ENCODE data around the gene ZDHHC12.
A peak's percentile ranks its signal among the peaks of the same experiment; 100 is the strongest.

ZDHHC12 gene, protein sequence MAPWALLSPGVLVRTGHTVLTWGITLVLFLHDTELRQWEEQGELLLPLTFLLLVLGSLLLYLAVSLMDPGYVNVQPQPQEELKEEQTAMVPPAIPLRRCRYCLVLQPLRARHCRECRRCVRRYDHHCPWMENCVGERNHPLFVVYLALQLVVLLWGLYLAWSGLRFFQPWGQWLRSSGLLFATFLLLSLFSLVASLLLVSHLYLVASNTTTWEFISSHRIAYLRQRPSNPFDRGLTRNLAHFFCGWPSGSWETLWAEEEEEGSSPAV

DNA sequence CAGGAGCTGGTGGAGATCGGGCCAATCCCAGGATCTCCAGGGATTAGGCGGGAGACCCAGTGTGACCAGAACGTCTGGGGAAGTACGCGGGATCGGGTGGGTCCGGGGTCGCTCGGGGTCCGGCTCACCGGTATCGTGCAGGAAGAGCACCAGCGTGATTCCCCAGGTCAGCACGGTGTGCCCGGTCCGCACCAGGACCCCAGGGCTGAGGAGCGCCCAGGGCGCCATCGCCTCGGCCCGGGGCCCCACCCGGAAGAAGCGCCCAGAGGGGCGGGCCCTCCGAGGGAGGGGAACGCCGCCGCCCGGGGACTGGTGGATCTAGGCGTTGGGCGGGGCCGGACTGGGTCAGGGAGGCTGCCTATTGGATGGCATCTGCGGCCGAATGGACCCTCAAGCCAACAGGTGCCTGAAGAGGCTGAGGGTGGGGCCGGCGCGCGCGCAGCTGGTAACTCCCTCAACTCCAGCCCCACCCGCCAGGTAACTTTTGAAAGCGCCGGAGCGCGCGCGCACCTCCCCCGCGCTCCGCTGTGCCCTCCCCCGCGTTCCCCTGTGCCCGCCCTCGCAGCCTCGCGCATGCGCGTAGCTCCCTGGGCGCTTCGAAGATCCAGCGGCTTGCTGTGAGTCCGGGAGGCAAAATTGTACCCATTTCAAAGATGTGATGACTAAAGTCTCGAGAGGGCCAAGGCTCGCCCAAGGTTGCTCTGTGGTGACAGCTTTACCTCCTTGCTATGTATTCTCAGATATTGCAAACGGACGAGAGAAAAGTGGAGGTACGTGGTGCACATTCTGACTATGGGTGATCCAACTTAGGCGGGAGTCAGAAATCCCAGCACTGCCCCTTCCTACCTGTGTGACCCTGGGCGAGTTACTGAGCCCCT is at the start of gene ZDHHC12:
TSS of gene ZDHHC12 (minus strand) at position 262 of the 878 bp plus-strand sequence. CDS start at position 228, 34 bp downstream.
- H3K4me1 ChIP-seq (ENCODE audit: control insufficient read depth, insufficient read depth, low read length), result no peaks in the 10 kb centered on the region

DNA sequence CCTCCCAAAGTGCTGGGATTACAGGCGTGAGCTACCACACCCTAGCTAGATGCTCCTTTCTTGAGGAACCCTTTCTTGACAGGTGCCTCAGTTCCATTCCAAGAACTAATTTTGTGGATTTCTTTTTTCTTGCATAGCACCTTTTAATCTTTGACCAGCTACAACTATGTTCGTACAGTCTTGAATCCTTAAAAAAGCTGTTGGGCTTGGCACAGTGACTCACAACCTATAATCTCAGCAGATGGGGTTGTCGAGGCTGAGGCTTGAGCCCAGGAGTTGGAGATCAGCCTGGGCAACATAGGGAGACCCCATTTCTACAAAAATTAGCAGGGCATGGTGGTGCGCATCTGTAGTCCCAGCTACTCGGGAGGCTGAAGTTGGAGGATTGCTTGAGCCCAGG is 49.1 kb upstream of the ZDHHC12 start:
- Histone ChIP-seq H3K36me3 (ENCODE audit: control insufficient read depth, insufficient read depth, low read length) (no peaks in the 10 kb centered on the region), H3K4me3 (ENCODE audit: low read length) (no peak overlapping the region), H3K27ac (ENCODE audit: low read length) (no peak overlapping the region), H3K4me1 (ENCODE audit: control insufficient read depth, insufficient read depth, low read length) (no peaks in the 10 kb centered on the region), H3K9me3 (ENCODE audit: control insufficient read depth, insufficient read depth, low read length) (no peaks in the 10 kb centered on the region), H3K27me3 (ENCODE audit: control insufficient read depth, insufficient read depth, low read length) (no peaks in the 10 kb centered on the region)
- DNase-seq (ENCODE audit: low read depth, low spot score), result no peak
- WGBS (ENCODE audit: insufficient coverage, insufficient read length), result no CpG with 5 or more reads among the region's 5 CpGs

More for the DNA sequence above, at the start of gene ZDHHC12:
- peak within 1 kb of the TSS; percentile 95 for H3K4me3 ChIP-seq (ENCODE audit: low read length)
- no peaks in the 10 kb centered on the region for H3K27me3 ChIP-seq (ENCODE audit: control insufficient read depth, insufficient read depth, low read length)
- DNase-seq (ENCODE audit: low read depth, low spot score), result peak; percentile 96
- no peaks in the 10 kb centered on the region for H3K9me3 ChIP-seq (ENCODE audit: control insufficient read depth, insufficient read depth, low read length)
- no peak within 1 kb of the TSS for H3K27ac ChIP-seq (ENCODE audit: low read length)
- peaks cover 7% of the 10 kb centered on the region for H3K36me3 ChIP-seq (ENCODE audit: control insufficient read depth, insufficient read depth, low read length)
- WGBS (ENCODE audit: insufficient coverage, insufficient read length), result no CpG with 5 or more reads among the region's 68 CpGs

DNA sequence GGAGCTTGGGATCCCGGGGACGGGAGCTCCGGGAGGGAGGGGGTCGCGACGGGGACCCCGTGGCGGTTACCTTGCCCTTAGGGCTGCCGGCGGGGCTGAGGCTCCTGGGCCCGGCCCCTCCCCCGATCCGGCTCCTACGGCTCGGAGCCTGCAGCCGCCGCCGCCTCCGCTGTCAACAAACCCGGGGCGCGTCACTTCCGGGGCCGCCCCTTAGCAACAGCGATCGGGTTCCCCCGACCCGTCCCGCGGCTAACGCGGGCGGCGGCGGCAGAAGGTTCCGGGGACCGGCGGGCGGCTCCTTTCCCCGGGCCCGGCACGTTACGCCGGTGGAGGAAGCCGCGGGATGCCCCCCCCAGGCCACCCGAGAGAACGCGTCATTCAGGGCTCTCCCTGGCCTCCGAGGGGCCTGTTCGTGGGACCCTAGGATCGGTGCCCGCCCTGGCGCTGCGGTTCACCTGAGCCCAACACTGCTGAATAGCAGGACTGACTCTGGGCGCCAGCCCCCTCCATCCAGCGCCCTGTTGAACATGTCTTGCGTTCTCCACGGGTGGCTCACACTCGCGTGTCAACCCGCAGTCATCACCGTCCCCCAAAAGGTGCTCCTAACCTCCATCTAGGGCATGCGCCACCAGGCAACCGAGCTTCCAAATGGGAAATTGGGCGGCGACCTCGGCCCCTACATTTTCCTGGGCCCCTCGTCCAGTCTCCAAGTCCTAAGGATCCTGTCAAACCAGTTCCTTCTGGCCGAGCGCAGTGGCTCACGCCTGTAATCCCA is 48.0 kb upstream of the ZDHHC12 start, which contains the start of gene ZER1:
TSS of gene ZER1 (minus strand) at position 183 of the 775 bp plus-strand sequence. CDS start 16,362 bp downstream, outside the sequence.
- DNase-seq (ENCODE audit: low read depth, low spot score), result peak; percentile 54
- Histone ChIP-seq H3K27me3 (ENCODE audit: control insufficient read depth, insufficient read depth, low read length) (no peaks in the 10 kb centered on the region), H3K36me3 (ENCODE audit: control insufficient read depth, insufficient read depth, low read length) (no peaks in the 10 kb centered on the region), H3K27ac (ENCODE audit: low read length) (no peak within 1 kb of the TSS), H3K4me1 (ENCODE audit: control insufficient read depth, insufficient read depth, low read length) (no peaks in the 10 kb centered on the region), H3K9me3 (ENCODE audit: control insufficient read depth, insufficient read depth, low read length) (no peaks in the 10 kb centered on the region), H3K4me3 (ENCODE audit: low read length) (peak within 1 kb of the TSS; percentile 45; the same call in 1 of the 2 replicates)
- no CpG with 5 or more reads among the region's 72 CpGs for WGBS (ENCODE audit: insufficient coverage, insufficient read length)

- no peak overlapping the region for H3K27ac ChIP-seq (ENCODE audit: low read length)
- WGBS (ENCODE audit: insufficient coverage, insufficient read length), result no CpG with 5 or more reads among the region's 28 CpGs
- H3K36me3 ChIP-seq (ENCODE audit: control insufficient read depth, insufficient read depth, low read length), result no peaks in the 10 kb centered on the region
- no peaks in the 10 kb centered on the region for H3K27me3 ChIP-seq (ENCODE audit: control insufficient read depth, insufficient read depth, low read length)
- no peaks in the 10 kb centered on the region for H3K4me1 ChIP-seq (ENCODE audit: control insufficient read depth, insufficient read depth, low read length)
- no peaks in the 10 kb centered on the region for H3K9me3 ChIP-seq (ENCODE audit: control insufficient read depth, insufficient read depth, low read length)
- H3K4me3 ChIP-seq (ENCODE audit: low read length), result peak overlapping the region; percentile 45; the same call in 1 of the 2 replicates
- DNase-seq (ENCODE audit: low read depth, low spot score), result no peak
These were observed 47.3 kb upstream of the ZDHHC12 start for GRCh38 chr9:128771094-128771721.

- H3K9me3 ChIP-seq (ENCODE audit: control insufficient read depth, insufficient read depth, low read length), result no peaks in the 10 kb centered on the region
- H3K27ac ChIP-seq (ENCODE audit: low read length), result no peak overlapping the region
- H3K27me3 ChIP-seq (ENCODE audit: control insufficient read depth, insufficient read depth, low read length), result no peaks in the 10 kb centered on the region
- no peaks in the 10 kb centered on the region for H3K36me3 ChIP-seq (ENCODE audit: control insufficient read depth, insufficient read depth, low read length)
- H3K4me3 ChIP-seq (ENCODE audit: low read length), result peak overlapping the region; percentile 45; the same call in 1 of the 2 replicates
- WGBS (ENCODE audit: insufficient coverage, insufficient read length), result no CpG with 5 or more reads among the region's 11 CpGs
- no peak for DNase-seq (ENCODE audit: low read depth, low spot score)
- H3K4me1 ChIP-seq (ENCODE audit: control insufficient read depth, insufficient read depth, low read length), result no peaks in the 10 kb centered on the region
These were observed 46.5 kb upstream of the ZDHHC12 start for GRCh38 chr9:128770286-128771030.

- no peak for DNase-seq (ENCODE audit: low read depth, low spot score)
- Histone ChIP-seq H3K27ac (ENCODE audit: low read length) (no peak overlapping the region), H3K4me3 (ENCODE audit: low read length) (no peak overlapping the region), H3K27me3 (ENCODE audit: control insufficient read depth, insufficient read depth, low read length) (no peaks in the 10 kb centered on the region), H3K9me3 (ENCODE audit: control insufficient read depth, insufficient read depth, low read length) (no peaks in the 10 kb centered on the region), H3K36me3 (ENCODE audit: control insufficient read depth, insufficient read depth, low read length) (no peaks in the 10 kb centered on the region), H3K4me1 (ENCODE audit: control insufficient read depth, insufficient read depth, low read length) (no peaks in the 10 kb centered on the region; the same call in 1 of the 2 replicates)
- WGBS (ENCODE audit: insufficient coverage, insufficient read length), result no CpG with 5 or more reads among the region's 6 CpGs
These were observed 44.7 kb upstream of the ZDHHC12 start for GRCh38 chr9:128768606-128769005.

DNA sequence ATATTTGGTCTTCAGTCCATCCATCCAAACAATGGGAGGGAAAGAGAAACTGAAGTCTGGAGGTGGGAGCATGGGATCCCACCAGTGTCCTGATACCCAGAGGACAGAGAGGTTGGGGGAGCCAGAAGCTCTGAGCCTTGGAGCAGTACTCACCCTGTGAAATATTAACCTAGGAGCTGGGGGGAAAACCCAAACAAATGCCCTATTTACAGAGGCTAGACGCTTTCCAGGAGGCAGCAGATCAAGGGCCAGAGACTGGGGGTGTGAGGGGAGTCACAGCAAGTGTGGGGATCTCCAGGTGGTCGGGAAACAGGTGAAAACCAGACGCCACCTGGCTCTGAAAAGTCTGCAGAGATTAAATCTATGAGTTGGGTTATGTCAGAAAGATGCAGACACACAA is 41.6 kb upstream of the ZDHHC12 start:
- Histone ChIP-seq H3K4me1 (ENCODE audit: control insufficient read depth, insufficient read depth, low read length) (no peaks in the 10 kb centered on the region; the same call in 1 of the 2 replicates), H3K27ac (ENCODE audit: low read length) (no peak overlapping the region), H3K36me3 (ENCODE audit: control insufficient read depth, insufficient read depth, low read length) (no peaks in the 10 kb centered on the region), H3K4me3 (ENCODE audit: low read length) (no peak overlapping the region), H3K9me3 (ENCODE audit: control insufficient read depth, insufficient read depth, low read length) (no peaks in the 10 kb centered on the region), H3K27me3 (ENCODE audit: control insufficient read depth, insufficient read depth, low read length) (no peaks in the 10 kb centered on the region)
- DNase-seq (ENCODE audit: low read depth, low spot score), result no peak
- no CpG with 5 or more reads among the region's 3 CpGs for WGBS (ENCODE audit: insufficient coverage, insufficient read length)

DNA sequence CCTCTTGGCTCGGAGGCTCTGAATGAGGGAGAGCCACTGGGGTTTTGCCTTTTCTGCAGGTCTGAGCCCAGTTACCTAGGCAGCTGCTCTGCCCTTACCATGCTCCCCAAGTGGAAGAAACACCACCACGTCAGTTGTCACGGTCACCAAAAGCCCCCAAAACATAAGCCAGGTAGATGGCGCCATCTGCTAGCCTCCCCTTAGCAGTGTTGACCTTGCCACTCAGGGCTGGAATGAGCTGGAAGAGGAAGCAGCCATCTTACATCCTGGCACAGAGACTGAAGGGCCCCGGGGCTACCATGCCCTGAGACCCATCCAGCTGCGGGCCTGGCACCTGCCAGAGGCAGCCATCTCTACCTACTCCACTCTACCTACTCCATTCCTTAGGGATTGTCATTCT is 40.4 kb upstream of the ZDHHC12 start:
- Histone ChIP-seq H3K4me1 (ENCODE audit: control insufficient read depth, insufficient read depth, low read length) (no peaks in the 10 kb centered on the region; the same call in 1 of the 2 replicates), H3K9me3 (ENCODE audit: control insufficient read depth, insufficient read depth, low read length) (no peaks in the 10 kb centered on the region), H3K36me3 (ENCODE audit: control insufficient read depth, insufficient read depth, low read length) (no peaks in the 10 kb centered on the region), H3K27me3 (ENCODE audit: control insufficient read depth, insufficient read depth, low read length) (no peaks in the 10 kb centered on the region), H3K4me3 (ENCODE audit: low read length) (no peak overlapping the region), H3K27ac (ENCODE audit: low read length) (no peak overlapping the region)
- WGBS (ENCODE audit: insufficient coverage, insufficient read length), result no CpG with 5 or more reads among the region's 6 CpGs
- DNase-seq (ENCODE audit: low read depth, low spot score), result no peak

DNA sequence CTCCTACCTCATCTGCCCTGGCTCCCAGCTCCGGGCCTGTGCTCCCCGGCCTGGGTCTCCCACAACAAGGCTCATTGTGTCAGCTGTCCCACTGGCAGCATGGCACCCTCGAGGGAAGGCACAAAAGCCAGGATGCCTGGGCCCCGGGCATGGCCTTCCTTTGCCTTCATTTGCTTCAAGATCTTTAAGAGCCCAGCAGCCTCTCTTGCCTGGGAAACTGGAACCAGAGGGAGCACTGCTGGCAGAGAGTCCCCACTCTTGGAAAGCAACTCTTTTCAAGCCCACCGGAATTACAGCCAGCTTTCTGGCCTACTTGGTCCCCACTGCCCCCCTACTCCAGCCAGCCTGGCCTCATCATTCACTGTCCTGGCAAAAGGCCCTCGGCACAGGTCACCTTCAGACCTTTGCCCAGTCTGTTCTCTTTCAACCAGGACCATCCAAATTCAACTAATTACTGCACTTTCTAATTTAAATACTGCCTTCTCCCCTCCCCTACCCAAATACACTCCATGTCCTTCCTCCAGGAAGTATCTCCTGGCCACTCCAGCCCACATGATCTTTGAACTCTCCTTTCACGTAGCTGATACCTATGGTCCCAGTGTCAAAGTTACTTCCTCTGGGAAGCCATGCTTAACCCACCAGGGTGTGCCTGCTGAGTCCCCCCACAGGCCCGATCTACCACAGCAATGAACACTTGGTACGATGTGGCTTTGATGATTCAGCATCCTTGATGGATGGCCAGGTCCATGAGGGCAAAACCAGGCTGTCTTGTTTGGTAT is 38.9 kb upstream of the ZDHHC12 start:
- H3K4me1 ChIP-seq (ENCODE audit: control insufficient read depth, insufficient read depth, low read length), result no peaks in the 10 kb centered on the region; the same call in 1 of the 2 replicates
- WGBS (ENCODE audit: insufficient coverage, insufficient read length), result no CpG with 5 or more reads among the region's 9 CpGs
- no peak overlapping the region for H3K27ac ChIP-seq (ENCODE audit: low read length)
- no peaks in the 10 kb centered on the region for H3K36me3 ChIP-seq (ENCODE audit: control insufficient read depth, insufficient read depth, low read length)
- DNase-seq (ENCODE audit: low read depth, low spot score), result no peak
- H3K4me3 ChIP-seq (ENCODE audit: low read length), result no peak overlapping the region
- H3K9me3 ChIP-seq (ENCODE audit: control insufficient read depth, insufficient read depth, low read length), result no peaks in the 10 kb centered on the region
- H3K27me3 ChIP-seq (ENCODE audit: control insufficient read depth, insufficient read depth, low read length), result no peaks in the 10 kb centered on the region
